IPS-18a (cell line): ENCODE measurements around the gene PATL1.

Experiments used
- H3K27ac ChIP-seq: one replicate; pipeline ENCODE4 v1.5.1; 2013; ENCODE audit warnings: low read length
- H3K27me3 ChIP-seq: one replicate; pipeline ENCODE4 v1.6.1; 2013; ENCODE audit warnings: mild to moderate bottlenecking, low read length; ENCODE audit not compliant: control insufficient read depth, insufficient read depth
- H3K36me3 ChIP-seq: one replicate; pipeline ENCODE4 v1.6.1; 2013; ENCODE audit warnings: low read depth, low read length; ENCODE audit not compliant: control insufficient read depth
- H3K4me1 ChIP-seq: one replicate; pipeline ENCODE4 v1.6.1; 2013; ENCODE audit warnings: low read depth, low read length; ENCODE audit not compliant: control insufficient read depth
- H3K4me3 ChIP-seq: one replicate; pipeline ENCODE4 v1.5.1; 2013; ENCODE audit warnings: low read length
- H3K9ac ChIP-seq: one replicate; pipeline ENCODE4 v1.6.1; 2013; ENCODE audit warnings: mild to moderate bottlenecking, low read length, moderate library complexity
- H3K9me3 ChIP-seq: one replicate; pipeline ENCODE4 v1.6.1; 2013; ENCODE audit warnings: low read depth, low read length; ENCODE audit not compliant: control insufficient read depth

Gene PATL1

DNA sequence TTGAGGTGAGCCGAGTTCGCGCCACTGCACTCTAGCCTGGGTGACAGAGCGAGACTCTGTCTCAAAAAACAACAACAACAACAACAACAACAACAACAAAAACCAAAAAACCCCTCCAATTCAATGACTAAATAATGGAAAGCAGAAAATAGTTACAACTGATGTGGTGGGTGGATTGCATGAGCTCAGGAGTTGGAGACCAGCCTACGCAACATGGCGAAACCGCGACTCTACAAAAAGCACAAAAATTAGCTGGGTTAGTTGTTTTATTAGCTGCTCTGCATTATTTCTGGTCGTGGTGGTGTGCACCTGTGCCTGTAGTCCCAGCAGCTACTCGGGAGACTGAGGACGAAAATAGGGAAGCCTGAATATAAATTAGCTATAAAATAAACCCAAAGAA, 2.6 kb upstream of the PATL1 start:
- H3K9me3 ChIP-seq, result no peaks in the 10 kb centered on the region
- no peak overlapping the region for H3K9ac ChIP-seq
- H3K36me3 ChIP-seq, result peaks cover 6% of the 10 kb centered on the region
- peaks cover 14% of the 10 kb centered on the region for H3K4me1 ChIP-seq
- no peaks in the 10 kb centered on the region for H3K27me3 ChIP-seq
- no peak overlapping the region for H3K4me3 ChIP-seq
- H3K27ac ChIP-seq, result no peak overlapping the region

DNA sequence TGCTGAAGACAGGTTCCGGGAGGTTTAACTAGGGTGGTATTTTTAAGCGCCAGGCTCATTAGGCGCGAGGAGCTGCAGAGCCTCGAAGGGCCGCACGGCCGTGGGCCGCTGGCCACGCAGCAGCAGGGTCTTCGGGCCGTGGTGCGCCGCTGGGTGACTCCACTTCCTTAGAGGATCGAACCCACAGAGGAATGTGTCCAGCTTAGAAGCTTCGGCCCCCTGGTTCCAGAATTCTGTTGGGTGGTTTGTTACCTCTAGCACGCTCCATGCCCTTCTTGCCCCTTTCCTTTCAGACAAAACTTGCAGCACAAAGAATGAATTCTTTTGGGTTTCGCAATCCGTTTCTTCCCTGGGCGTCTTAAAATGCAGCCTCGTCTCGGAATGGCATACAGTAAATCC, 773 bp upstream of the PATL1 start:
- Histone ChIP-seq H3K9ac (peak overlapping the region; percentile 86), H3K9me3 (no peaks in the 10 kb centered on the region), H3K4me3 (peak overlapping the region; percentile 94), H3K27me3 (no peaks in the 10 kb centered on the region), H3K27ac (peak overlapping the region; percentile 96), H3K36me3 (peaks cover 24% of the 10 kb centered on the region), H3K4me1 (peaks cover 14% of the 10 kb centered on the region)

DNA sequence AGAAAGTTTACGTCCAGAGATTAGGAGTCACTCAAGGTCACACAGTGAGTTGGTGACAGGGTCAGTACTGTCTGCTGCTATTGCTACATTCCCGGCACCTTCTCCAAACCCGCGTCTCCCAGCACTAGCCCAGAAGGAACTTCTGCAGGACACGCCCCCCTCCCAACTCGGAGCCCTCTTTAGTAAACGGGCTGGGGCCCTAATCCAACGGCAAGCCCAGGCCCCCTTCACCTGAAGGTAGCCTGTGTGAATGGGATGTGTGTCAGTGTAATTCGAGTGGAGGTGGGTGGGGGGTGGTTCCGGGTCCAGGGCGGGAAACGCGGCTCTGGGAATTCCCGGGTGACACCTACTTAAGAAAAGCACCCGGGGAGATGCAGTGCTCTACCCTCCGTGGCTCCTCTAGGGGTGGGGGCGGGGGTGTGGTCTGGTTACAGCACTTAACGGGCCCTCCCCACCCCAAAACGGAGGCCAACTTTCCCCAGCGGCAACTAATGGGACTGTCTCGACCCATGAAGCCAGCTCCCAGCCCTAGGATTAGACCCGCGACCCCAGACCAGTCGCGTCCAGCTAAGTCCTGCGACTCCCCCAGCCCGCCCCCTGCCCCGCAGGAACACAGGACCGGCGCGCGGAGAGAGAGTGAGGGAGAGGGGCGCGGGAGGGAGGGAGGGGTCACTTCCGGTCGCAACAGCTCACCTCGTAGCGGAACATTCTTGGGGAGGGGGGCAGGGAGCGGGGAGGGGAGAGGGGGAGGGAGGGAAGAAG, 468 bp downstream of the PATL1 start:
- peak overlapping the region; percentile 67 for H3K27ac ChIP-seq
- H3K4me3 ChIP-seq, result peak overlapping the region; percentile 94
- peaks cover 14% of the 10 kb centered on the region for H3K4me1 ChIP-seq
- H3K36me3 ChIP-seq, result peaks cover 36% of the 10 kb centered on the region
- H3K27me3 ChIP-seq, result no peaks in the 10 kb centered on the region
- no peaks in the 10 kb centered on the region for H3K9me3 ChIP-seq
- peak overlapping the region; percentile 86 for H3K9ac ChIP-seq

DNA sequence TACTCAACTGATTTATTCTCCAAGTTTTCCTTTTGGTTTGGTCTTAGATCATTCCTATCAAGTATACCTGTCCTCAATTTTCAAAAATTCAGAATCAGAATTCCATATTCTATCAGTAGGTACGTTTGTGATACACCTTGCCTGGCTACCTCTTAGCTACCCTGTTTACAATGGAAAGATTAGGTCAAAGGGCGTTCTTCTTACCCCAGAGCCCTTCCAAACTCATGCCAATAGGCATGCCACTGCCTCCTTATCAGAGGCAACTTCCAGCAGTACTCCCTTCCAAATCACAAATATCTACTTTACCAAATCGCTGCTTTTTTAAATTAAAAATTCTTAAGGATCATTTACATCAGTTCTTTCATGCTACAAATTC, 1.0 kb downstream of the PATL1 start:
- peaks cover 37% of the 10 kb centered on the region for H3K36me3 ChIP-seq
- peaks cover 14% of the 10 kb centered on the region for H3K4me1 ChIP-seq
- no peak overlapping the region for H3K27ac ChIP-seq
- H3K9ac ChIP-seq, result peak overlapping the region; percentile 86
- no peaks in the 10 kb centered on the region for H3K9me3 ChIP-seq
- H3K27me3 ChIP-seq, result no peaks in the 10 kb centered on the region
- H3K4me3 ChIP-seq, result peak overlapping the region; percentile 94

DNA sequence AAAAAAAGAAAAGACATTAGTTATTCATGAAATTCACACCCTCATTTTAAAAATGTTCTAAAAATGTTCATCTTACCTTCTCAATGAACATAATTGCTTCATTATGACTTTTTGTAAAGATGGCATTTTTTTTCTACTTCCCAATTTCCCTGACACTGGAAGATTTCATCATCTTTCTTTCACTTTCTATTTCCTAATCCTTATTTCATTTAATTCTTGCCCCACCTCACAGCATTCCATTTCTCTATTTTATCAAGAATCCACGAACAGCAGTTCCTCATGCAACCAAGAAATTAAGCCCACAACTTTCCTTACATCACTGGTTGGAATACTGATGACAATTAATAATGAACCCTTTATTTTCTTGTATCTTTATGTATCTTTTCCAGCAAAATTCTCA, 1.9 kb downstream of the PATL1 start:
- H3K36me3 ChIP-seq, result peaks cover 42% of the 10 kb centered on the region
- H3K27me3 ChIP-seq, result no peaks in the 10 kb centered on the region
- H3K4me3 ChIP-seq, result no peak overlapping the region
- H3K27ac ChIP-seq, result no peak overlapping the region
- H3K9ac ChIP-seq, result no peak overlapping the region
- no peaks in the 10 kb centered on the region for H3K9me3 ChIP-seq
- peaks cover 14% of the 10 kb centered on the region for H3K4me1 ChIP-seq

- no peaks in the 10 kb centered on the region for H3K4me1 ChIP-seq
- no peak overlapping the region for H3K4me3 ChIP-seq
- H3K27ac ChIP-seq, result no peak overlapping the region
- no peaks in the 10 kb centered on the region for H3K9me3 ChIP-seq
- no peaks in the 10 kb centered on the region for H3K27me3 ChIP-seq
- no peak overlapping the region for H3K9ac ChIP-seq
- H3K36me3 ChIP-seq, result peaks cover 86% of the 10 kb centered on the region
These were observed 8.2 kb downstream of the PATL1 start for GRCh38 chr11:59660621-59661020.

DNA sequence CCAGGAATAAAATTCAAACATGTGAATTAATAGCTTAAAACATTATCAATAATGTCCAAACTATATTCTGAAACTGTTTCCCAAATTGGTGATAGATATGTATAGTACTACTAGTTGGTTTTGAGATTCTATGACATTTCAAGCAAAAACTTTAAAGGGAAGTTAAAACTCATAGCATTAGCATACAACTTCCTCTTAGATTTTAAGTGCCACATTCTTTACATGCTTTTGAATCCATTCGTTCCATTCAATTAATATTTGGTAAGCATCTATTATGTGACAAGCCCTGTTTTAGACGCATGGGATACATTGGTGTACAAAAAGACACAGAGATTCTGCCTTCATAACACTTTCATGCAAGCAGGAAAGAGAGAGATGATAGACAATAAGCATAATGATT, 8.9 kb downstream of the PATL1 start:
- Histone ChIP-seq H3K36me3 (peaks cover 86% of the 10 kb centered on the region), H3K4me1 (no peaks in the 10 kb centered on the region), H3K9ac (no peak overlapping the region), H3K9me3 (no peaks in the 10 kb centered on the region), H3K27ac (no peak overlapping the region), H3K4me3 (no peak overlapping the region), H3K27me3 (no peaks in the 10 kb centered on the region)

GRCh38 chr11:59658036-59658435, 10.8 kb downstream of the PATL1 start:
- Histone ChIP-seq H3K9me3 (no peaks in the 10 kb centered on the region), H3K4me1 (no peaks in the 10 kb centered on the region), H3K4me3 (no peak overlapping the region), H3K27me3 (no peaks in the 10 kb centered on the region), H3K9ac (no peak overlapping the region), H3K27ac (no peak overlapping the region), H3K36me3 (peaks cover 86% of the 10 kb centered on the region)

DNA sequence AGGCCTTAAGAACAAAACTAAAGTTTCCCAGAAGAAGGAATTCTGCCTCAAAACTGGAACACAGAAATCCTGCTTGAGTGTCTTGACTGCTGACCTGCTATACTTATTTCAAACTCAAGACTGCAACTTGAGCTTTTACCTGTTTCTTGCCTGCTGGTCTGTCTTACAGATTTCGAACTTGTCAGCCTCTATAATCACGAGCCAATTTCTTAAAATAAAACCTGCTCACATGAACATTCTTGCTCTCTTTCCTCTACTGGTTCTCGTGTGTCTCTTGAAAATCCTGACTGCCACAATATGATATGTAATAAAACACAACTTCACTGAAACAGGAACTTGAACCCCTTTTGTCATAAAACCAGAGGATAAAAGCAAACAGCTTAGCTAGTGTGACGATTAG, 13.9 kb downstream of the PATL1 start:
- Histone ChIP-seq H3K36me3 (peaks cover 93% of the 10 kb centered on the region), H3K27ac (no peak overlapping the region), H3K27me3 (no peaks in the 10 kb centered on the region), H3K9ac (no peak overlapping the region), H3K4me1 (no peaks in the 10 kb centered on the region), H3K4me3 (no peak overlapping the region), H3K9me3 (no peaks in the 10 kb centered on the region)

DNA sequence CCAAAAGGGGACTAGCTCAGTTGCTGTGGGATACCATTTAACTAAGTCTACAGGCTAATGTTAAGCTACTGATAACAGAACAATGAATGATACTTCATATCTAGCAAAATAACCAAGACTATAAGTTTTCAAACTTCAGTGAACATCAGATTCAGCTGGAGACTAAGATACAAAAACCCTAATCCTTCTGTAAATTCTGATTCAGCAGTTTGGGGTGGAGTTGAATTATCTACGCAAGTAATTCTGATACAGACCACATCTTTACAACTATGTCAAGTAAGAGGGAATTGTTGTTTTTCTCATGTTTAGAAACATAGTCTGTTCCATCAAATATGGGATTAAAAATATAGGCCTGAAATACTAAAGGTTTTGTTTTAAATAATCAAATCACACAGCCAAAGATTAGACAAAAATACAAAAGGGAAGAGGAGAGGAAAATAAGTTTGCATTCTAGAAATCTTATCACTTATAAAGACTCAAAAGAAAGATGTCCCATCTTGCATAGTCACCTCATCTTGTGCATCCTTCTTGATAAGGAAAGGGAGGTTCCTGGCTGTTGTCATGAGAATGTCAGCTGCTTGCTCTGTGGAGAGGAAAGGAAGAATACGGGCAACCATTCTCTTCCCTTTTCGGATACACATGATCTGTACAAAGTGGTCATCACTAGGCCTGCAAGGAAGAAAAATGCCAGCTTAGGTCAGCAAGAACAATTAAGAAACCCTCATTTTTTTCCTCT, 21.4 kb downstream of the PATL1 start:
- no peak overlapping the region for H3K9ac ChIP-seq
- H3K27me3 ChIP-seq, result no peaks in the 10 kb centered on the region
- H3K4me1 ChIP-seq, result no peaks in the 10 kb centered on the region
- peaks cover 84% of the 10 kb centered on the region for H3K36me3 ChIP-seq
- no peak overlapping the region for H3K27ac ChIP-seq
- no peaks in the 10 kb centered on the region for H3K9me3 ChIP-seq
- H3K4me3 ChIP-seq, result no peak overlapping the region

DNA sequence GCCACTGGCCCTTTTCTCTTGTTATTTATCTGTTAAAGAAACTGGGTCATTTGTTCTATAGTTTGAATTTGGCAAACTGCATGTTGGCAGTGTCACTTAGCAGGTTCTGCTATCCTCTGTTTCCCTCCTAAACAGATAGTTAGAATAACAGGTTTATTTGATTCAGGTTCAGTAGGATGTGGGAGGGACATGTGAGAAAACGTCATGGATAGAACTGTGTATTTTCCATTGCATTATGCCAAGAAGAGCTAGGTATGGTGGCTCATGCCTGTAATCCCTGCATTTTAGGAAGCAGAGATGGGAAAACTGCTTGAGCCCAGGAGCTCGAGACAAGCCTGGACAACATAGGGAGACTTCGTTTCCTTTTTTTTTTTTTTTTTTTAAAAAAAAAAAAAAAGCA, 24.3 kb downstream of the PATL1 start:
- no peaks in the 10 kb centered on the region for H3K4me1 ChIP-seq
- H3K36me3 ChIP-seq, result peaks cover 79% of the 10 kb centered on the region
- H3K27me3 ChIP-seq, result no peaks in the 10 kb centered on the region
- H3K4me3 ChIP-seq, result no peak overlapping the region
- no peaks in the 10 kb centered on the region for H3K9me3 ChIP-seq
- no peak overlapping the region for H3K27ac ChIP-seq
- no peak overlapping the region for H3K9ac ChIP-seq

DNA sequence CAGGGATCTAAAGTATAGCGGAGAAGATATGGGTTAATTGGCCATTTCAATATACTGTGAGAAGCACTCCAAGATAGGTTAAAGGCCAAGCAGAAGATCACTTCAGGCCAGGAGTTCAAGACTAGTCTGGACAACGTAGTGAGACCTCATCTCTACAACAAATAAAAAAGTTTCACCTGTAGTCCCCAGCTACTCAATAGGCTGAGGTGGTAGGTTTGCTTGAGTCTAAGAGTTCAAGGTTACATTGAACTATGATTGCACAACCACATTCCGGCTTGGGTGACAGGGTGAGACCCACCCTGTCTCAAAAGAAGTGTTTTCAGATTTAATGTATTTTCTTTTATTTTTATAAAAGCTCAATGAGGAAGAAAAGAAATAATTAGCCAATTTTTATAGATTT, 25.4 kb downstream of the PATL1 start:
- Histone ChIP-seq H3K27ac (no peak overlapping the region), H3K36me3 (peaks cover 79% of the 10 kb centered on the region), H3K4me3 (no peak overlapping the region), H3K4me1 (no peaks in the 10 kb centered on the region), H3K9ac (no peak overlapping the region), H3K9me3 (no peaks in the 10 kb centered on the region), H3K27me3 (no peaks in the 10 kb centered on the region)
